HEK293 (cell line): ENCODE results near the gene SYNJ2BP.
"Not testable (repeated sequence)": the region's sequence is repeated elsewhere in the genome, so short reads cannot be mapped to it uniquely, and the experiment has no call there.

ENCODE experiments used
- RBAK ChIP-seq: fragments of 450-650 bp; formaldehyde crosslinking; IDR thresholded peaks from 2 replicates; pipeline ENCODE4 v1.5.1; 2016; ENCODE audit warnings: missing biosample characterization, missing genetic modification characterization
- ZBTB21 ChIP-seq: fragments of 450-650 bp; formaldehyde crosslinking; IDR thresholded peaks from 2 replicates; pipeline ENCODE4 v1.5.1; 2017; ENCODE audit warnings: missing biosample characterization, missing genetic modification characterization
- ZNF114 ChIP-seq: fragments of 450-650 bp; formaldehyde crosslinking; IDR thresholded peaks from 2 replicates; pipeline ENCODE4 v1.5.0; 2017; ENCODE audit warnings: missing biosample characterization, missing genetic modification characterization
- ZNF16 ChIP-seq: fragments of 450-650 bp; formaldehyde crosslinking; IDR thresholded peaks from 2 replicates; pipeline ENCODE4 v1.5.1; 2016; ENCODE audit warnings: low read depth, missing biosample characterization, missing genetic modification characterization
- ZNF24 ChIP-seq: fragments of 450-650 bp; formaldehyde crosslinking; IDR thresholded peaks from 2 replicates; pipeline ENCODE4 v1.5.1; 2016; ENCODE audit warnings: missing biosample characterization, missing genetic modification characterization
- ZNF629 ChIP-seq: fragments of 450-650 bp; formaldehyde crosslinking; IDR thresholded peaks from 2 replicates; pipeline ENCODE4 v1.5.1; 2017; ENCODE audit warnings: missing biosample characterization, missing genetic modification characterization
- ZNF670 ChIP-seq: fragments of 450-650 bp; formaldehyde crosslinking; IDR thresholded peaks from 2 replicates; pipeline ENCODE4 v1.5.1; 2016; ENCODE audit warnings: missing biosample characterization, missing genetic modification characterization, low read depth
- ZSCAN30 ChIP-seq: fragments of 450-650 bp; IDR thresholded peaks from 2 replicates; pipeline ENCODE4 v1.5.1; 2018; ENCODE audit warnings: missing biosample characterization, mild to moderate bottlenecking, missing genetic modification characterization, moderate library complexity
- TF ChIP-seq, protein P1 (sequence below): fragments of 450-650 bp; formaldehyde crosslinking; IDR thresholded peaks from 2 replicates; pipeline ENCODE4 v1.5.1; 2016; ENCODE audit warnings: missing biosample characterization, missing genetic modification characterization
- TF ChIP-seq, protein P2 (sequence below): sonication (generic); formaldehyde crosslinking; IDR thresholded peaks from 2 replicates; pipeline ENCODE4 v1.8.1; 2022; ENCODE audit warnings: mild to moderate bottlenecking, moderate library complexity, missing genetic modification reagents
- TF ChIP-seq, protein P3 (sequence below): fragments of 450-650 bp; formaldehyde crosslinking; IDR thresholded peaks from 2 replicates; pipeline ENCODE4 v1.5.1; 2016; ENCODE audit warnings: missing biosample characterization, missing genetic modification characterization
- TF ChIP-seq, protein P4 (sequence below): fragments of 450-650 bp; formaldehyde crosslinking; IDR thresholded peaks from 2 replicates; pipeline ENCODE4 v1.5.1; 2017; ENCODE audit warnings: missing biosample characterization, missing genetic modification characterization
- TF ChIP-seq, protein P5 (sequence below): fragments of 450-650 bp; formaldehyde crosslinking; IDR thresholded peaks from 2 replicates; pipeline ENCODE4 v1.5.1; 2016; ENCODE audit warnings: missing biosample characterization, missing genetic modification characterization

DNA sequence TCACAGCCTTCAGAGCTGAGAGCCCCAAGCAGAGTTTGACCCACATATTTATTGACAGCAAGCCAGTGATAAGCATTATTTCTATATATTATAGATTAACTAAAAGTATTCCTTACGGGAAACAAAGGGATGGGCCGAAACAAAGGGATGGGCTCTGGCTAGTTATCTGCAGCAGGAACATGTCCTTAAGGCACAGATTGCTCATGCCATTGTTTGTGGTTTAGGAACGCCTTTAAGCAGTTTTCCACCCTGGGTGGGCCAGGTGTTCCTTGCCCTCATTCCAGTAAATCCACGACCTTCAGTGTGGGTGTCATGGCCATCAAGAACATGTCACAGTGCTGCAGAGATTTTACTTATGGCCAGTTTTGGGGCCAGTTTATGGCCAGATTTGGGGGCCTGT lies 9.7 kb upstream of the SYNJ2BP start:
- TF ChIP-seq, protein P1, sequence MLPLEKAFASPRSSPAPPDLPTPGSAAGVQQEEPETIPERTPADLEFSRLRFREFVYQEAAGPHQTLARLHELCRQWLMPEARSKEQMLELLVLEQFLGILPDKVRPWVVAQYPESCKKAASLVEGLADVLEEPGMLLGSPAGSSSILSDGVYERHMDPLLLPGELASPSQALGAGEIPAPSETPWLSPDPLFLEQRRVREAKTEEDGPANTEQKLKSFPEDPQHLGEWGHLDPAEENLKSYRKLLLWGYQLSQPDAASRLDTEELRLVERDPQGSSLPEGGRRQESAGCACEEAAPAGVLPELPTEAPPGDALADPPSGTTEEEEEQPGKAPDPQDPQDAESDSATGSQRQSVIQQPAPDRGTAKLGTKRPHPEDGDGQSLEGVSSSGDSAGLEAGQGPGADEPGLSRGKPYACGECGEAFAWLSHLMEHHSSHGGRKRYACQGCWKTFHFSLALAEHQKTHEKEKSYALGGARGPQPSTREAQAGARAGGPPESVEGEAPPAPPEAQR (tag by site-specific recombination) = not testable (repeated sequence)
- TF ChIP-seq ZNF114 (tag by site-specific recombination); ZSCAN30; ZNF629; ZBTB21; ZNF670 (tag by site-specific recombination); ZNF16 (tag by site-specific recombination); ZNF24 (tag by site-specific recombination); RBAK (tag by site-specific recombination): not testable (repeated sequence)
- TF ChIP-seq, protein P2, sequence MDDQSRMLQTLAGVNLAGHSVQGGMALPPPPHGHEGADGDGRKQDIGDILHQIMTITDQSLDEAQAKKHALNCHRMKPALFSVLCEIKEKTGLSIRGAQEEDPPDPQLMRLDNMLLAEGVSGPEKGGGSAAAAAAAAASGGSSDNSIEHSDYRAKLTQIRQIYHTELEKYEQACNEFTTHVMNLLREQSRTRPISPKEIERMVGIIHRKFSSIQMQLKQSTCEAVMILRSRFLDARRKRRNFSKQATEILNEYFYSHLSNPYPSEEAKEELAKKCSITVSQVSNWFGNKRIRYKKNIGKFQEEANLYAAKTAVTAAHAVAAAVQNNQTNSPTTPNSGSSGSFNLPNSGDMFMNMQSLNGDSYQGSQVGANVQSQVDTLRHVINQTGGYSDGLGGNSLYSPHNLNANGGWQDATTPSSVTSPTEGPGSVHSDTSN (CRISPR knock-in tag) = not testable (repeated sequence)
- TF ChIP-seq, protein P3, sequence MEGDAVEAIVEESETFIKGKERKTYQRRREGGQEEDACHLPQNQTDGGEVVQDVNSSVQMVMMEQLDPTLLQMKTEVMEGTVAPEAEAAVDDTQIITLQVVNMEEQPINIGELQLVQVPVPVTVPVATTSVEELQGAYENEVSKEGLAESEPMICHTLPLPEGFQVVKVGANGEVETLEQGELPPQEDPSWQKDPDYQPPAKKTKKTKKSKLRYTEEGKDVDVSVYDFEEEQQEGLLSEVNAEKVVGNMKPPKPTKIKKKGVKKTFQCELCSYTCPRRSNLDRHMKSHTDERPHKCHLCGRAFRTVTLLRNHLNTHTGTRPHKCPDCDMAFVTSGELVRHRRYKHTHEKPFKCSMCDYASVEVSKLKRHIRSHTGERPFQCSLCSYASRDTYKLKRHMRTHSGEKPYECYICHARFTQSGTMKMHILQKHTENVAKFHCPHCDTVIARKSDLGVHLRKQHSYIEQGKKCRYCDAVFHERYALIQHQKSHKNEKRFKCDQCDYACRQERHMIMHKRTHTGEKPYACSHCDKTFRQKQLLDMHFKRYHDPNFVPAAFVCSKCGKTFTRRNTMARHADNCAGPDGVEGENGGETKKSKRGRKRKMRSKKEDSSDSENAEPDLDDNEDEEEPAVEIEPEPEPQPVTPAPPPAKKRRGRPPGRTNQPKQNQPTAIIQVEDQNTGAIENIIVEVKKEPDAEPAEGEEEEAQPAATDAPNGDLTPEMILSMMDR (tag by site-specific recombination) = not testable (repeated sequence)
- TF ChIP-seq, protein P4, sequence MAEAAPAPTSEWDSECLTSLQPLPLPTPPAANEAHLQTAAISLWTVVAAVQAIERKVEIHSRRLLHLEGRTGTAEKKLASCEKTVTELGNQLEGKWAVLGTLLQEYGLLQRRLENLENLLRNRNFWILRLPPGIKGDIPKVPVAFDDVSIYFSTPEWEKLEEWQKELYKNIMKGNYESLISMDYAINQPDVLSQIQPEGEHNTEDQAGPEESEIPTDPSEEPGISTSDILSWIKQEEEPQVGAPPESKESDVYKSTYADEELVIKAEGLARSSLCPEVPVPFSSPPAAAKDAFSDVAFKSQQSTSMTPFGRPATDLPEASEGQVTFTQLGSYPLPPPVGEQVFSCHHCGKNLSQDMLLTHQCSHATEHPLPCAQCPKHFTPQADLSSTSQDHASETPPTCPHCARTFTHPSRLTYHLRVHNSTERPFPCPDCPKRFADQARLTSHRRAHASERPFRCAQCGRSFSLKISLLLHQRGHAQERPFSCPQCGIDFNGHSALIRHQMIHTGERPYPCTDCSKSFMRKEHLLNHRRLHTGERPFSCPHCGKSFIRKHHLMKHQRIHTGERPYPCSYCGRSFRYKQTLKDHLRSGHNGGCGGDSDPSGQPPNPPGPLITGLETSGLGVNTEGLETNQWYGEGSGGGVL (tag by site-specific recombination) = not testable (repeated sequence)
- TF ChIP-seq, protein P5, sequence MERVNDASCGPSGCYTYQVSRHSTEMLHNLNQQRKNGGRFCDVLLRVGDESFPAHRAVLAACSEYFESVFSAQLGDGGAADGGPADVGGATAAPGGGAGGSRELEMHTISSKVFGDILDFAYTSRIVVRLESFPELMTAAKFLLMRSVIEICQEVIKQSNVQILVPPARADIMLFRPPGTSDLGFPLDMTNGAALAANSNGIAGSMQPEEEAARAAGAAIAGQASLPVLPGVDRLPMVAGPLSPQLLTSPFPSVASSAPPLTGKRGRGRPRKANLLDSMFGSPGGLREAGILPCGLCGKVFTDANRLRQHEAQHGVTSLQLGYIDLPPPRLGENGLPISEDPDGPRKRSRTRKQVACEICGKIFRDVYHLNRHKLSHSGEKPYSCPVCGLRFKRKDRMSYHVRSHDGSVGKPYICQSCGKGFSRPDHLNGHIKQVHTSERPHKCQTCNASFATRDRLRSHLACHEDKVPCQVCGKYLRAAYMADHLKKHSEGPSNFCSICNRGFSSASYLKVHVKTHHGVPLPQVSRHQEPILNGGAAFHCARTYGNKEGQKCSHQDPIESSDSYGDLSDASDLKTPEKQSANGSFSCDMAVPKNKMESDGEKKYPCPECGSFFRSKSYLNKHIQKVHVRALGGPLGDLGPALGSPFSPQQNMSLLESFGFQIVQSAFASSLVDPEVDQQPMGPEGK = not testable (repeated sequence)
